Jurkat, Clone E6-1 (cell line): Measurements from ENCODE around the gene GRK5.
"Not testable (repeated sequence)": the region's sequence is repeated elsewhere in the genome, so short reads cannot be mapped to it uniquely, and the experiment has no call there.

ENCODE experiments used
- DNase-seq: peaks from one replicate; pipeline ENCODE4 v3.0.0-alpha.2; 2011; ENCODE audit warnings: low read depth, low spot score
- H3K4me3 ChIP-seq: 2 replicates; pipeline ENCODE4 v1.5.1; 2011; ENCODE audit warnings: mild to moderate bottlenecking, low read length, control low read depth, moderate library complexity

The GRK5 gene

GRCh38 chr10:119431034-119431772 lies 223.8 kb downstream of the GRK5 start:
- DNase-seq, result no peak
- no peak overlapping the region for H3K4me3 ChIP-seq

GRCh38 chr10:119431773-119432135 lies 224.4 kb downstream of the GRK5 start:
- H3K4me3 ChIP-seq, result no peak overlapping the region
- DNase-seq, result no peak

DNA sequence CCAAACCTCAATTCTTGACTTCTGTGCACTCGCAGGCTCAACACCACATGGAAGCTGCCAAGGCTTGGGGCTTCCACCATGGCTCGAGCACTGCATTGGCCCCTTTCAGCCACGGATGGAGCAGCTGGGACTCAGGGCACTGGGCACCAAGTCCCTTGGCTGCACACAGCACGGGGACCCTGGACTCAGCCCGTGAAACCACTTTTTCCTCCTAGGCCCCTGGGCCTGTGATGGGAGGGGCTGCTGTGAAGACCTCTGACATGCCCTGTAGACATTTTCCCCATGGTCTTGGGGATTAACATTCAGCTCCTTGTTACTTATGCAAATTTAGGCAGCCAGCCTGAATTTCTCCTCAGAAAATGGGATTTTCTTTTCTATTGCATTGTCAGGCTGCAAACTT lies 227.6 kb downstream of the GRK5 start:
- H3K4me3 ChIP-seq, DNase-seq: not testable (repeated sequence)

- no peak for DNase-seq
- no peak overlapping the region for H3K4me3 ChIP-seq
Observed at GRCh38 chr10:119438717-119439116, 231.3 kb downstream of the GRK5 start.

- DNase-seq, result no peak
- H3K4me3 ChIP-seq, result no peak overlapping the region
Observed at GRCh38 chr10:119439922-119440321, 232.6 kb downstream of the GRK5 start.

DNA sequence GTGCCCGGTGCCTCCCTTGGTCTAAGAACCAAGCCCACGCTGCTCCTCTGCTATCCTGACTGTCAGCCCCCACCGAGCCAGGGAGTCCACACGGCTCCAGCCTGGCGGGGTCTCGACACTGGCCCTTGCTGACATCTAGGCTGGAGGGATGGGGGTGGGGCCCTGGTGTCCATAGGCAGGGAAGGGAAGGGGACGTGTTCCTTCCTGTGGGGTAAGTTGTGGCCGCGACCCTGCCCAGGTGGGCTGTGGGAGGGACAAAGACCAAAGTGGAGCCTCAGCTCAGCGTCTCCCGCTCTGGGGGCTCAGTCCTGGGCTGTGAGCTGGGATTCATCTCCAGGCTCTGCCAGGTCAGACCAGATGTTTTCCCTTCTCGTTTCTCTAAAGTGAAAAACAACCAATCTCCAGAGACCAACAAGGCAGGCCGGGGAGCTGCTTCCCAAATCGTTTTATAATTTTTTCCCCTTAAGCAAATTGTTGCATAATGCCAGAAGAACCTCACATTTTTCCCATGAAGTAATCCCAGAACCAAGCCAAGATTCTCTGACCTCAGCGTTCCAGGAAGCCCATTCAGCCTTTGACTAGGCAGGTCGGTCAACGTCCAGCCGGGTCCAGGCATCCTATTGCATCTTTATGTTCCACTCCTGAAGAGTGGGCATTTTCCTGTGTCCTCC lies 233.9 kb downstream of the GRK5 start:
- H3K4me3 ChIP-seq, result no peak overlapping the region
- no peak for DNase-seq

DNA sequence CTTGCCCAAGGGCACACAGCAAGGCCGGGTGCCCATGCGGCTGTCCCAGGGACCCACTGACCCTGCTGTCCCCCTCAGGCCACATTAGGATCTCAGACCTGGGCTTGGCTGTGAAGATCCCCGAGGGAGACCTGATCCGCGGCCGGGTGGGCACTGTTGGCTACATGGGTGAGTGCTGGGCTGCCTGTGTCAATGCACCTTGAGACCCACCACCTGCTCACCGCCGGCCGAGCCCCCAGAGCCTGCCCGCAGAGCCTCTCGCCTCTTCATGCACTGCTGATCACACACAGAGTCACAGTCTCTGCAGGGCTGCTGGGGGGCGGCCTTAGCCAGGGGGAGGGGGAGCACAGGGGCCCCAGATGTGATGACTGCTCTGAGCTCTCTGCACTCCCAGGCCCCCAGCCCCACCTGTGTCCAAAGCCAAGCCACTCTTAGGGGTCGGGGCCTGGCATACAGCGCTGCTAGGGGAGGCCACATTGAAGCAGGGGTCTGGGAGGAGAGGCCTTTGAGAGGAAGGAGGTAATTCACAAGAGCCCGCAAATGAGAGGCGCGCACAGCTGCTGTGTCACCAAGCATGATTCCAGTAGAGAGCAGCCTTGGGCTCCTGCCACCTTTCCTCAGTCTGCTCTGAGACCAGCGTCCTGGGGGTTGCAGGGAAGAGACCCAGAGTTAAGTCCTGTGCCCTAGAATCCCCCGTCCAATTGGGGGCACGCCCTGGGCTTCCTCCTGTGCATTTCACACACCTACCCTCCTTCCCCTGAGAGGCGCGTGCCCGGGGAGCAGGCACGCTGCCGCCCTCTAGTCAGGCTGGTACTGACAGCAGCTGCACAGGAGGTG lies 234.8 kb downstream of the GRK5 start:
- DNase-seq, result peak; percentile 25

GRCh38 chr10:119442758-119443060 lies 235.3 kb downstream of the GRK5 start:
- no peak overlapping the region for H3K4me3 ChIP-seq
- DNase-seq, result no peak

More for the DNA sequence above, 234.8 kb downstream of the GRK5 start:
- H3K4me3 ChIP-seq, result no peak overlapping the region

GRCh38 chr10:119443441-119443840 lies 236.1 kb downstream of the GRK5 start:
- H3K4me3 ChIP-seq, result no peak overlapping the region
- DNase-seq, result no peak

DNA sequence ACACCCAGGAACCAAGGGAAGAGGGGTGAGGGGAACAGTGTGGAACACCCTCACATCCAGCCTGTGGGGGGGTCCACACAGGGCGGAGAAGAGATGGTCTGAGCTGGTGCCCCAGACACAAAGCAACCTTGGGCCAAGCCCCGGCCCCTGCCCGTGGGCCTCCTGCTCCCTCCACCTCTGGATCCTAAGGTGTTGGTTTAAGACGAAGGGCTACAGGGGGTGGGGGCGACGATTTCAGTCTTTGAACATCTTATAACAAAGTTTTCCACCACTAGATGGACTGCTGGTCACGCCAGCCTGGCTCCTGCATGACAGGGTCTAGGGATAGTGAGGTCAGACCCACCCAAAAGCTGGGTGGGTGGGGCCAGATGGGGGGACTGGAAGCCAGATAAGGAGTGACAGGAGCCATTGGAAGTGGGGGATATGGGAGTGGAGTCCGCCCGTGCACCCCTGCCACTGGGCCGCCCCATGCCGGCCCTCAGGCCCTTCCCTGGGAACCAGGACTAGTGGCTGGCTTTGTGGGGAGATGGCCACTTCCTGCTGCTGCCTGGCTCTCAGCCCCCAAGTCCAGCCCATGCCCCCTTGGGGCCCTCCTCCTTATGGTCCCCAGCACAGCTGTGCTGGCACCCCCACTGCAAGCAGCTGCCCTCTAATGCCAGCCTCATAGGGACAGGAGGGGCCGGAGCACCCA lies 236.7 kb downstream of the GRK5 start:
- no peak for DNase-seq
- no peak overlapping the region for H3K4me3 ChIP-seq

DNA sequence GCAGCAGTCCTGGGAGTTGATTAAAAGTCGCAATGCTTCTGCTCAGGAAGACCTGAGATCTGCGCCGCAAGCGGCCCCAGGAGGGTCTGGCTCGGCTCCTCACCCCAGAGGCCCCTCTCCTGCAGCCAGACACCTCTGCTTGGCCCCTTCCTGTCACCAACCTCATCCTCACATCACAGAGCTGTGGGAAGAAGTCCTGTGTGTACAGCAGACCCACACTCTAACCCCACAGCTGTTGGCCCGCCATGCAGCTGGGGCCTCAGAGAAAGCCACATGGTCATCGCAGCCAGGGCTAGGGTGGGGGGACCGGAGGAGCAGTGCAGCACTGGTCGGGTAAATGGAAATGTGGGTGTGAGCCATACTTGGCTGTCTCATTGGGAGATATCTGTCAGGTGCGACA lies 237.5 kb downstream of the GRK5 start:
- no peak overlapping the region for H3K4me3 ChIP-seq
- DNase-seq, result no peak

DNA sequence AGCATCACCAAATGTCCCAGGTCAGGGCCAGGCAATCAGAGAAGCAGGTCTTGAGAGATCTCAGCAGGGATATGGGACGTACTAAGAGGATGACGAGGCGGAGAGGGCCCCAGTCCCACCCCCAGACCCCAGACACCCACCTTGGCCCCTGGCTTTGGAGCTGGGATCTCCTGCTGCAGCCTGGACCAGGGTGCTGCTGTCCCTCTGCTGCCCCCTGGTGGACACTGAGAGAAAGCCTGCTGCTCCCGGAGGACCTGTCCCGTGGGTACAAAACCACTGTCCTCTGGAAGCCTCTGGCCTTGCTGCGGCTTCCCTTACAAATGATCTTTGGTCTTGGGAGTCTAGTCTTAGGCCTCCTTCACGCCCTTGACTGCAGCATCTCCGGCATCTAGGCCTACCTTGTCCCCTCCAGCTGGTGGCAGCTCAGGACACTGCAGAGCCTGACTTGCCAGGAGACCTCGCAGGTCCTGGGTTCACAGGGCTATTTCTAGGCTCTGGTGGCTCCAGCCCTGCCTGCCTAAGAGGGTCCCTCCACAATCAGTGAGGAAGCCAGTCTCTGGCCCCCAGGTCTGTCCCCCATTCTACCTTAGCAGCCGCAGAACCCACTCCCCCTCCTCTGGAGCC lies 238.1 kb downstream of the GRK5 start:
- no peak overlapping the region for H3K4me3 ChIP-seq
- peak; percentile 67 for DNase-seq

DNA sequence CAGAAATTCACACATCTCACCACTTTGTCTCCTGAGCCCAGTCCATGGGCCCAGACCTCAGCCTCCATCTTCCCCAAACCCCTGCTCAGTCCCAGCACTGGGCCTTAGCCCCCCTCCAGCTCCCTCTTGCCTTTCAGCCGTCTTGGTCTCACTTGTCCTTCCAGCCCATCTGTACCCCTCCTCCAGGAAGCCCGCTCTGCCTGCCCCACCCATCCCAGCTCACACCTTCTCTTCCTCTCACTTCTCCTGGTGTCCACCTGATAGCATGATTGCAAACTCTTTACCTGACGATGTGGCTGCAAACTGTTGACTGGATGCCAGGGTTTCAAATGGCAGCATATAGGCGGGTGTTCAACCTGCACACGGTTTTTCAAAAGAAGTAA lies 238.6 kb downstream of the GRK5 start:
- DNase-seq, result no peak
- H3K4me3 ChIP-seq, result no peak overlapping the region

DNA sequence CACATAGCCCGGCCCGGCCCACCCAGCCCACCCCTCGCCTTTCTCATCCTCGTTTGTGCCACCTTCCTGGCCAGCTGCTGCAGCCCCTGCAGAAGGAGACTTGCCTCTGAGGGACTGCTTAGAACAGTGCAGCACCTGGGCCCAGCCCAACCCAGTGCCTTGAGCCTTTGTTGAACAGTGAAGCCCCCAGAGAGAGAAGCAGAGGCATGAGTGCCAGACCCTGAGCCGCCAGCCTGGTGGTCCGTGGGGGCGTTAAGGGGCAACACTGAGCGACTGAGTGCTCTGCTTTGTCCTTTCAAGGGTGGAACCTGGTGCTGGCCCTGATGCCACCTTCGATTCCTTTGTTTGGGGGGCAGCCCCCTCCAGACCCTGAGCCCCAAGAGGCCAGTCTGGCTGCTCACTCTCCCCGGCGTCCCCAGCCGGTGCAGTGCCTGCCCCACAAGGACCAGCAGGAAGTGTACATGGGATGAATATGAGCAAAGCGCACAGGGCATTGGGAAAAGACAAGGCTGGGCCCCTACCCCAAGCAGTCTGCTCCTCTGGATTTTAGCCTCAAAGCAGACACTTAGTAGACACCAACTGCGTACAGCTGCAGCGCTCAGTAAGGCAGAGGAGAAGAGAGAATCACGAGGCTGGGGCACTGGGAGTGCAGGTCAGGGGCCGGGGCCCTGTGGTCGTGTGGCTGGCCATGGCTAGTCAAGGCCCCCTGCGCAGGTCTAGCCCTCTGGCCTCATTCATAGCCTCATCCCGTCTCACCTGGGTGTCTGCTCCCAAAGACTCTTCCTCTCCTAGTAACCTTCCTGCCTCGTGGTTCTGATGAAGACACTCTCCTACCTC lies 239.3 kb downstream of the GRK5 start:
- no peak for DNase-seq
- no peak overlapping the region for H3K4me3 ChIP-seq

DNA sequence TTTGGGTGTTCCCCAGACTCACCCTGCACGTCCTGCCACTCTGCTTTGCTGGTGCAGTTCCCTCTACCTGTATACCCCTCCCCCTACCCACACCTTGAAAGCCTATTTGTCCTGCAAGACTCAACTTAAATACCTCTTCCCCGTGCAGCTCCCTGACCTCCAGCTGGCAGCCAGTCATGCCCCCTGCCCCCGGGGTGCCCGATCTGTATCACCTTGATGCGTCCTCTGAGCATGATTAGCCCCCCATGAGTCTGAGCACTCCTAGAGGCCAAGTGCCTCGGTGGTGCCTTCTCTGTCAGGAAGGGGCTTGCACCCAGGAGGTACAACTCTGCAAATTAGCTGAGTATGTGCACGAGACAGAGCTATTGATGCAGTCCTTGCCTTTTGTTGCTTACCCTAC lies 240.1 kb downstream of the GRK5 start:
- DNase-seq, result no peak
- no peak overlapping the region for H3K4me3 ChIP-seq

DNA sequence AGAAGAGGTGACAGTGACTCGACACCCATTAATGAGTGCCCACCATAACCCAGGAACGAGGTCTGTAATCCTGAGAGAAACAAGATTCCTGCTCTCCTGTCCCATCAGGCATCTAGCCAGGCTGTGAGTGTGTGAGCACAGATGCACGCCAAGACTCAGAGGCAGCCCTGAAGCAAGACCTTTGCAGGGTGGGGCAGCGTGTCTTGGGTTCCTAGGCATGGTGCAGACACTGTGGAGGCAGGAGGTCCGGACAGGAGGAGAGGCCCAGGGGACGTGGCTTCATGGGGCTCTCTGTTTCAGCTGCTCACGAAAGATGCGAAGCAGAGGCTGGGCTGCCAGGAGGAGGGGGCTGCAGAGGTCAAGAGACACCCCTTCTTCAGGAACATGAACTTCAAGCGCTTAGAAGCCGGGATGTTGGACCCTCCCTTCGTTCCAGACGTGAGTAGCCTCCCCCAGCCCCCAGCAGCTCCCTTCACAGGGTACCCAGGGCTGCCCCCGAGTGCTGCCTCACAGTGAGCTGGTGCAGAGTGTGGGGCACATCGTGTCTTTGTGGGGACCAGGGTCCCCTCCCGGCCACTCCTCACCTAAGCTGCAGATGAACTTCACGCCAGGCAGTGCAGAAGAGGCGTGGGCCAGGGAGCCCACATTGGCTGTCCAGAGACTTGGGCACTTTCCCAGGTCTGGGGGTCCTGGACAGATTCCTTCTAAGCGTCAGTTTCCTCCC lies 240.6 kb downstream of the GRK5 start:
- DNase-seq, result no peak
- H3K4me3 ChIP-seq, result no peak overlapping the region

DNA sequence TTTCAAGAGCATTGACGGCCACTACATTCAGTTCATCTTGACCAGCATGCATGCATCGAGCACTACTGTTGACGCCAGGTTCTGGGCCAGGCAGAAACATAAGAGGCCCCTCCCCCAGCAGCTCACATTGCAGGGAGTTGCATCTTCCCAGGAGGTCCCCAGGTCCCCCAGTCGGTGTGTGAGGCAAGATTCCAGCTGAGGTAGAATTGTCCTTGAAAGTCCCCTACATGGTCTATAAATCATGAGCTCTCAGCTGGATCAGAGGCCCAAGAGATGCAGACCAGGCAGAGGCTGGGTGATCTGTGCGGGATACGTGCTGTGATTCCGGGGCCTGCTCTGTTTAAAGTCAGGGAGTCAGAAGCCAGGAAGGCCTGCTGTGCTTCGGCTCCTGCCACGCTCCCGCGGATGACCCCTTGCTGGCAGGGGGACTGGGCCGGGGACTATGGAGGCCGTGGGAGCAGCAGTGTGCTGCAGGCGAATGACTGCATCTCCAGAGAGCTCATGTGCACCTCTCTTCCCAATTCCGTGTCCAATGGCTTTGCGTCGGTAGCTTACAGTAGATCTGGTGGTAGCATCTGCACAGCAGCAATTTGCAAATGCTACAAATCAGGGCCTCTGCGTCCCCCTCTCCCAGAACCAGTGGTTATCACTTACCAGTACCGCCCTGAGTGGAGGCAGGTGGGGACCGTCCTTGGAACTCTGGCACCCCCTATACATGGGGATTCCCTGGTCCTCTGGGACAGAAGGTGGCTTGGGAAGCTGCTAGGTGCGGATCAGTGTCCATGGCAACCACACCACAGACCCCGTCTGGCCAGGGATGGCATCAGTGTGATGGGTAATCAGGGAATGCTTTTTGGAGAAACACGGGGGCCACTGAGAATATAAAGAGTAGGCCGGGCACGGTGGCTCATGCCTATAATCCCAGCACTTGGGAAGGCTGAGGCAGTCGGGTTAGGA lies 241.5 kb downstream of the GRK5 start:
- H3K4me3 ChIP-seq, result no peak overlapping the region
- DNase-seq, result no peak
